ENCODE results near the gene EXOC2.

DNA sequence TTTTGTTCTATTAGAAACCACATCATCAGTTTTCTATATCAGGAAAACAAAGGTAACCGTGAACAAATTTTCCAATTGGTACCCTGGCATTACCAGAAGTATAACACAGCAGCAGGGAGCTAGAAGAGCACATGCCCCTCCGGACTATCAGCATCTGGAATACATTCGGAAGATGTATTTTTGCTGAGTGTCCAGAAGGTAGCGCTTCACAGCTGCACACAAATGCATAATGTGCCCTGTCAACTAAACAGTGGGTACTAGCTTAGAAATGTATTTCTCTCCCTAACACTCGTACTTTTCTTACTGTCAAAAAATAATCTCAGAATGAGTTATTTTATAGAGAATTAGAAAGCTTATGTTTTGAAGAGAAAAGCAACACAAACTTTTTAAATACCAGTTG is 113.6 kb downstream of the EXOC2 start:
- TF ChIP-seq TAF1 (IDR thresholded peaks at IDR 0.05; ENCODE audit: borderline replicate concordance, insufficient read depth, low read length) (no peak), POLR2AphosphoS5 (IDR thresholded peaks at IDR 0.05; ENCODE audit: low read depth, low read length) (no peak), SIN3A (IDR thresholded peaks at IDR 0.05; ENCODE audit: borderline replicate concordance, insufficient read depth, low read length) (no peak), FOXP2 (optimal IDR thresholded peaks at IDR 0.05; ENCODE audit: borderline replicate concordance, extremely low read depth, extremely low read length, insufficient read depth) (no peak)
- TF ChIP-seq, protein P1, sequence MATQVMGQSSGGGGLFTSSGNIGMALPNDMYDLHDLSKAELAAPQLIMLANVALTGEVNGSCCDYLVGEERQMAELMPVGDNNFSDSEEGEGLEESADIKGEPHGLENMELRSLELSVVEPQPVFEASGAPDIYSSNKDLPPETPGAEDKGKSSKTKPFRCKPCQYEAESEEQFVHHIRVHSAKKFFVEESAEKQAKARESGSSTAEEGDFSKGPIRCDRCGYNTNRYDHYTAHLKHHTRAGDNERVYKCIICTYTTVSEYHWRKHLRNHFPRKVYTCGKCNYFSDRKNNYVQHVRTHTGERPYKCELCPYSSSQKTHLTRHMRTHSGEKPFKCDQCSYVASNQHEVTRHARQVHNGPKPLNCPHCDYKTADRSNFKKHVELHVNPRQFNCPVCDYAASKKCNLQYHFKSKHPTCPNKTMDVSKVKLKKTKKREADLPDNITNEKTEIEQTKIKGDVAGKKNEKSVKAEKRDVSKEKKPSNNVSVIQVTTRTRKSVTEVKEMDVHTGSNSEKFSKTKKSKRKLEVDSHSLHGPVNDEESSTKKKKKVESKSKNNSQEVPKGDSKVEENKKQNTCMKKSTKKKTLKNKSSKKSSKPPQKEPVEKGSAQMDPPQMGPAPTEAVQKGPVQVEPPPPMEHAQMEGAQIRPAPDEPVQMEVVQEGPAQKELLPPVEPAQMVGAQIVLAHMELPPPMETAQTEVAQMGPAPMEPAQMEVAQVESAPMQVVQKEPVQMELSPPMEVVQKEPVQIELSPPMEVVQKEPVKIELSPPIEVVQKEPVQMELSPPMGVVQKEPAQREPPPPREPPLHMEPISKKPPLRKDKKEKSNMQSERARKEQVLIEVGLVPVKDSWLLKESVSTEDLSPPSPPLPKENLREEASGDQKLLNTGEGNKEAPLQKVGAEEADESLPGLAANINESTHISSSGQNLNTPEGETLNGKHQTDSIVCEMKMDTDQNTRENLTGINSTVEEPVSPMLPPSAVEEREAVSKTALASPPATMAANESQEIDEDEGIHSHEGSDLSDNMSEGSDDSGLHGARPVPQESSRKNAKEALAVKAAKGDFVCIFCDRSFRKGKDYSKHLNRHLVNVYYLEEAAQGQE (IDR thresholded peaks at IDR 0.05; ENCODE audit: insufficient read depth in 1 of 2, low read depth in 2 of 2, low read length in 2 of 2): no peak
